Mesenchymal stem cell (in vitro differentiated cells and primary cell): ENCODE measurements around the gene URAD.
"Not testable (repeated sequence)": the region's sequence is repeated elsewhere in the genome, so short reads cannot be mapped to it uniquely, and the experiment has no call there.

Source experiments
- DNase-seq: peaks from one replicate; pipeline ENCODE4 v3.0.0-alpha.2; 2013
- H2AFZ ChIP-seq: one replicate; pipeline ENCODE4 v1.6.1; 2013; ENCODE audit warnings: low read depth, mild to moderate bottlenecking, control low read depth, inconsistent platforms, low read length, moderate library complexity
- H2AK5ac ChIP-seq: 2 replicates; pipeline ENCODE4 v1.6.1; 2013; ENCODE audit warnings: low read length, moderate library complexity, mild to moderate bottlenecking, inconsistent platforms; ENCODE audit not compliant: severe bottlenecking
- H2BK120ac ChIP-seq: one replicate; pipeline ENCODE4 v1.6.1; 2013; ENCODE audit warnings: low read depth, mild to moderate bottlenecking, inconsistent platforms, low read length, moderate library complexity
- H2BK12ac ChIP-seq, 2 experiments: one replicate each; pipeline ENCODE4 v1.6.1; 2013; ENCODE audit warnings: inconsistent platforms in 2 of 2, low read length in 2 of 2, mild to moderate bottlenecking in 2 of 2, moderate library complexity in 2 of 2, control low read depth in 1 of 2
- H2BK15ac ChIP-seq: one replicate; pipeline ENCODE4 v1.6.1; 2013; ENCODE audit warnings: mild to moderate bottlenecking, low read depth, inconsistent platforms; ENCODE audit not compliant: poor library complexity, severe bottlenecking
- H2BK5ac ChIP-seq: 2 replicates; pipeline ENCODE4 v1.6.1; 2013; ENCODE audit warnings: low read depth, mild to moderate bottlenecking, low read length, control low read depth, inconsistent platforms; ENCODE audit not compliant: poor library complexity, severe bottlenecking
- H3K14ac ChIP-seq, 2 experiments: one replicate each; pipeline ENCODE4 v1.6.1; 2013; ENCODE audit warnings: inconsistent platforms in 2 of 2, low read length in 2 of 2, control low read depth in 1 of 2, mild to moderate bottlenecking in 1 of 2, moderate library complexity in 1 of 2
- H3K18ac ChIP-seq, 2 experiments: one replicate each; pipeline ENCODE4 v1.6.1; 2013; ENCODE audit warnings: inconsistent platforms in 2 of 2, low read length in 2 of 2, control low read depth in 1 of 2, low read depth in 1 of 2, mild to moderate bottlenecking in 1 of 2
- H3K23ac ChIP-seq, 2 experiments: one replicate each; pipeline ENCODE4 v1.6.1; 2013; ENCODE audit warnings: inconsistent platforms in 2 of 2, low read length in 2 of 2, mild to moderate bottlenecking in 2 of 2, moderate library complexity in 2 of 2, control low read depth in 1 of 2
- H3K27ac ChIP-seq: 2 replicates; pipeline ENCODE4 v1.5.1; 2013; ENCODE audit warnings: mild to moderate bottlenecking, moderate library complexity, low read length, control low read depth, inconsistent platforms; ENCODE audit not compliant: poor library complexity, severe bottlenecking
- H3K27me3 ChIP-seq, 2 experiments: 2 replicates each; pipeline versions ENCODE4 v1.6.1 to v1.7.0; 2013; ENCODE audit warnings: low read length in 2 of 2, mild to moderate bottlenecking in 2 of 2, moderate library complexity in 2 of 2, control low read depth in 1 of 2, inconsistent platforms in 1 of 2; ENCODE audit not compliant: control insufficient read depth in 1 of 2, insufficient read depth in 1 of 2
- H3K36me3 ChIP-seq, 2 experiments: 2 replicates each; pipeline versions ENCODE4 v1.6.1 to v1.7.0; 2013; ENCODE audit warnings: low read length in 2 of 2, control low read depth in 1 of 2, inconsistent platforms in 1 of 2, low read depth in 1 of 2, mild to moderate bottlenecking in 1 of 2; ENCODE audit not compliant: insufficient read depth in 2 of 2, control insufficient read depth in 1 of 2
- H3K4ac ChIP-seq, 2 experiments: one replicate each; pipeline ENCODE4 v1.6.1; 2013; ENCODE audit warnings: inconsistent platforms in 2 of 2, low read length in 2 of 2, mild to moderate bottlenecking in 2 of 2, moderate library complexity in 2 of 2, control low read depth in 1 of 2, low read depth in 1 of 2
- H3K4me1 ChIP-seq: 2 replicates; pipeline ENCODE4 v1.6.1; 2013; ENCODE audit warnings: low read depth, low read length, control low read depth; ENCODE audit not compliant: control insufficient read depth, insufficient read depth
- H3K4me2 ChIP-seq: 2 replicates; pipeline ENCODE4 v1.6.1; 2013; ENCODE audit warnings: low read length, mild to moderate bottlenecking, inconsistent platforms; ENCODE audit not compliant: poor library complexity, severe bottlenecking
- H3K4me3 ChIP-seq, 2 experiments: 2 replicates each; pipeline versions ENCODE4 v1.5.1 to v1.7.0; 2013; ENCODE audit warnings: low read length in 2 of 2, mild to moderate bottlenecking in 2 of 2, control low read depth in 1 of 2, low read depth in 1 of 2; ENCODE audit not compliant: insufficient read depth in 1 of 2
- H3K79me1 ChIP-seq: replicated peaks from 2 replicates; pipeline ENCODE4 v1.6.1; 2013; ENCODE audit warnings: mild to moderate bottlenecking, control low read depth, low read length, inconsistent platforms; ENCODE audit not compliant: poor library complexity, severe bottlenecking
- H3K9ac ChIP-seq: 2 replicates; pipeline ENCODE4 v1.7.0; 2013; ENCODE audit warnings: mild to moderate bottlenecking, low read length, moderate library complexity
- H3K9me3 ChIP-seq: 2 replicates; pipeline ENCODE4 v1.7.0; 2013; ENCODE audit warnings: mild to moderate bottlenecking, low read length; ENCODE audit not compliant: control insufficient read depth
- H4K8ac ChIP-seq: one replicate; pipeline ENCODE4 v1.6.1; 2013; ENCODE audit warnings: inconsistent platforms, mild to moderate bottlenecking, low read length, moderate library complexity
- H4K91ac ChIP-seq: one replicate; pipeline ENCODE4 v1.6.1; 2013; ENCODE audit warnings: mild to moderate bottlenecking, low read length, inconsistent platforms
- WGBS: methylation state at CpG from one replicate; pipeline ENCODE4 v1.1.7; 2013; ENCODE audit warnings: mixed read lengths; 5-methylcytosine and 5-hydroxymethylcytosine counted together

Gene URAD

DNA sequence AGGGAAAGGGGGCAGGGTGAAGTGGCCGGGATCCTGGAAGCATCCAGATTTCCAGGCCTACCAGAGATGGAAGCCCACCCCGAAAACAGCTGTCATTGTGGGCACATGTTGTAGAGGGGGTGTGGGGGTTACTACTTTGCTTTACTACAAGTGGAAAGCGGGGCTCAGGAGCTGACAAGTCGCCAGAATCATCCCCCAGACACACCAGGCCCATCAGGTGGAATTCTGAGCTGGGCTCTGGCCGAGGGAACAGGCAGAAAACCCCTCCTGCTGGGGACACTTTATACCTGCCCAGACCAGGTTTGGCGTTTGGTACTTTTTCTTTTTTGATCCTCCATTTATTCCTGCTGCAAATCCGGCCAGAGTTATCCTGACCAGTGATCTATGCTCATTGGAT is 23.2 kb downstream of the URAD start:
- no peaks in the 10 kb centered on the region for H3K9me3 ChIP-seq
- H2BK5ac ChIP-seq: no peak overlapping the region
- H3K27me3 ChIP-seq: peaks cover 95 to 99% of the 10 kb centered on the region in 2 experiments
- no peak overlapping the region for H2BK15ac ChIP-seq
- peaks cover 0 to 3% of the 10 kb centered on the region in 2 experiments for H3K36me3 ChIP-seq
- no peaks in the 10 kb centered on the region for H3K79me1 ChIP-seq
- H3K4ac ChIP-seq: no peak overlapping the region
- H3K27ac ChIP-seq: no peak overlapping the region
- H3K4me2 ChIP-seq: no peak overlapping the region
- H4K8ac ChIP-seq: no peak overlapping the region
- DNase-seq: no peak
- no peak overlapping the region for H3K18ac ChIP-seq
- no peak overlapping the region for H3K9ac ChIP-seq
- H3K4me3 ChIP-seq: no peak overlapping the region
- H2AFZ ChIP-seq: no peak overlapping the region
- no peak overlapping the region for H4K91ac ChIP-seq
- 41% methylated on average over 7 of the region's 7 CpGs for WGBS
- H3K4me1 ChIP-seq: peaks cover 23% of the 10 kb centered on the region
- no peak overlapping the region for H3K23ac ChIP-seq
- H2BK12ac ChIP-seq: no peak overlapping the region
- no peak overlapping the region for H2AK5ac ChIP-seq
- no peak overlapping the region for H2BK120ac ChIP-seq
- H3K14ac ChIP-seq: no peak overlapping the region

DNA sequence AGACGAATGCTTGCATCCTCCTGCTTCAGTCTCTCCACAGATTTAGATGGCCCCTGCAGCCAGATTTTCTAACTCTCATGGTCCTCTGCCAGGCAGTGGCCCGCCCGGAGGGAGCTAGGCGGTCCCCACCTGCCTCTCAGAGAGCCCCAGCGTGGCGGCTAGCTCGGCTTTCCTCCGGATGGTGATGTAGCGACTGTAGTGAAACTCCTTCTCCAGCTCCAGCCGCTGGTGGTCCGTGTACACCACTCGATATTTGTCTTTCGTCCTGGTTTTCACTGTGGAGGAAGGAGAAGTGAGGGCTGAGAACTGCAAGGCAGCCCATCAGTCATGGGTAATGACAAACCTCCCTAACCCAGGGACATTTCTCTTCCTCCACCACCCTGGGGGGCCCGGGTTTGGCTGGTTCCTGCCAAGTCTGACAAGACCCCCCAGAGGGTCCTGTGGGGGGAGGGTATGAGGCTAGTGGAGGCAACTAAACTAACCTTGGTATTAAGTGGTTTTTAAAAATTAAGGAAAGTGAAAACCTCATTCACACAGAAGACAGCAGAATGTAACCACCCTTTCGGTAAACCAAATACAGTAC is 23.7 kb downstream of the URAD start:
- H3K4ac ChIP-seq: no peak overlapping the region
- no peak overlapping the region for H3K27ac ChIP-seq
- no peak overlapping the region for H3K18ac ChIP-seq
- H2BK15ac ChIP-seq: no peak overlapping the region
- 49% methylated on average over 8 of the region's 15 CpGs for WGBS
- H3K9ac ChIP-seq: no peak overlapping the region
- H3K4me1 ChIP-seq: peaks cover 25% of the 10 kb centered on the region
- H2AK5ac ChIP-seq: no peak overlapping the region
- DNase-seq: no peak
- H2BK120ac ChIP-seq: no peak overlapping the region
- H3K79me1 ChIP-seq: no peaks in the 10 kb centered on the region
- no peak overlapping the region for H2BK12ac ChIP-seq
- H3K36me3 ChIP-seq: peaks cover 0 to 3% of the 10 kb centered on the region in 2 experiments
- H3K14ac ChIP-seq: no peak overlapping the region
- H3K4me3 ChIP-seq: no peak overlapping the region
- H3K9me3 ChIP-seq: no peaks in the 10 kb centered on the region
- no peak overlapping the region for H4K8ac ChIP-seq
- no peak overlapping the region for H3K23ac ChIP-seq
- H2AFZ ChIP-seq: no peak overlapping the region
- H2BK5ac ChIP-seq: no peak overlapping the region
- peaks cover 95 to 99% of the 10 kb centered on the region in 2 experiments for H3K27me3 ChIP-seq
- H4K91ac ChIP-seq: no peak overlapping the region
- H3K4me2 ChIP-seq: no peak overlapping the region

DNA sequence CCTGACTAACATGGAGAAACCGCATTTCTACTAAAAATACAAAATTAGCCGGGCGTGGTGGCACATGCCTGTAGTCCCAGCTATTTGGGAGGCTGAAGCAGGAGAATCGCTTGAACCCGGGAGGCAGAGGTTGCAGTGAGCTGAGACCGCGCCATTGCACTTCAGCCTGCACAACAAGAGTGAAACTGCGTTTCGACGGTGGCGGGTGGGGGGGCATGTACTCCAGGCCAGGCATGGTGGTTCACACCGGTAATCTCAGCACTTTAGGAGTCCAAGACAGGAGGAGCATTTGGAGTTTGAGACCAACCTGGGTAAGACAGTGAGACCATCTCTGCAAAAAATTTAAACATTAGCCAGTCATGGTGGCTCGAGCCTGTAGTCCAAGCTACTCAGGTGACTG is 24.3 kb downstream of the URAD start:
- not testable (repeated sequence) for H2AK5ac ChIP-seq, DNase-seq, H4K91ac ChIP-seq, H3K27ac ChIP-seq, H3K4me3 ChIP-seq, H3K4me2 ChIP-seq, H2BK5ac ChIP-seq, H2BK15ac ChIP-seq, H2BK120ac ChIP-seq, H3K9me3 ChIP-seq, H2AFZ ChIP-seq, H3K23ac ChIP-seq, H3K18ac ChIP-seq, H3K36me3 ChIP-seq, H2BK12ac ChIP-seq, H4K8ac ChIP-seq, H3K14ac ChIP-seq, H3K9ac ChIP-seq, H3K4ac ChIP-seq, H3K79me1 ChIP-seq
- H3K4me1 ChIP-seq: peaks cover 25% of the 10 kb centered on the region
- peaks cover 93 to 99% of the 10 kb centered on the region in 2 experiments for H3K27me3 ChIP-seq
- WGBS: 82% methylated on average over 13 of the region's 13 CpGs

DNA sequence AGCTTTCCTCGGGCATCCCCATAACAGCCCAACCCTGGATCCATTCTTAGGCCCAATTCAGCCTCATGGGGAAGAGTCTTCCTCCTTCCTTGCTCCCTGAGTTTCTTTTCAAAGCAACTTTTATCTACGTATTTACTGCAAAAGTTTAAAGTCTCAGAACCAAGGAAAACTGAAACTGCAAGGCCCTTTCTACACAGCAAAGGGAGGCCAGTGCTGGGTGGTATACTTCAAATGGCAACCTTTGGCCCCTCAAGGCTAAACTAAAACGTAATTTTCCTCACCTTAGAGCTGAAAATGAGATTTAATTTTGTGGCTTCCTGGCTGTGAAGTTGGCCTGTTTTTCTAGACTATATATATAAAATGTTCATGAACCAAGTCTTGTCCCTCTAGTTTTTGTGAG is 25.0 kb downstream of the URAD start:
- no peak overlapping the region for H4K8ac ChIP-seq
- H3K4me2 ChIP-seq: no peak overlapping the region
- no peak overlapping the region for H3K4ac ChIP-seq
- no peaks in the 10 kb centered on the region for H3K9me3 ChIP-seq
- no peak overlapping the region for H3K14ac ChIP-seq
- H2BK5ac ChIP-seq: no peak overlapping the region
- H2AK5ac ChIP-seq: no peak overlapping the region
- peaks cover 19% of the 10 kb centered on the region for H3K4me1 ChIP-seq
- peaks cover 93 to 99% of the 10 kb centered on the region in 2 experiments for H3K27me3 ChIP-seq
- H2AFZ ChIP-seq: no peak overlapping the region
- no peak overlapping the region for H2BK120ac ChIP-seq
- no peak overlapping the region for H2BK12ac ChIP-seq
- H3K36me3 ChIP-seq: peaks cover 0 to 3% of the 10 kb centered on the region in 2 experiments
- no peaks in the 10 kb centered on the region for H3K79me1 ChIP-seq
- H3K4me3 ChIP-seq: no peak overlapping the region
- H2BK15ac ChIP-seq: no peak overlapping the region
- no peak overlapping the region for H3K23ac ChIP-seq
- DNase-seq: no peak
- H3K9ac ChIP-seq: no peak overlapping the region
- WGBS: 85% methylated on average over 2 of the region's 3 CpGs
- no peak overlapping the region for H3K18ac ChIP-seq
- no peak overlapping the region for H4K91ac ChIP-seq
- H3K27ac ChIP-seq: no peak overlapping the region
